Right lobe of liver (tissue), 4 donors: ENCODE data around the gene PIGZ.

Experiments used
- POLR2A ChIP-seq: fragments of 450-650 bp; IDR thresholded peaks from one replicate; pipeline ENCODE4 v1.6.1; 2017; ENCODE audit warnings: antibody characterized with exemption, mild to moderate bottlenecking
- TF ChIP-seq, protein P1 (sequence below), 4 donors: fragments of 200-600 bp in 3 of 4; fragments of 450-650 bp in 1 of 4; IDR thresholded peaks; one replicate each; pipeline versions ENCODE4 v1.5.1 to v1.8.0; 2016 to 2022; ENCODE audit warnings: antibody characterized with exemption in 4 of 4, mild to moderate bottlenecking in 2 of 4
- donor health status: DM: no; HTN: no; CAD: no.
- donor health status: DM: no; HTN: no; CAD: no.
- donor health status: DM: no; HTN: yes; CAD: no.

DNA sequence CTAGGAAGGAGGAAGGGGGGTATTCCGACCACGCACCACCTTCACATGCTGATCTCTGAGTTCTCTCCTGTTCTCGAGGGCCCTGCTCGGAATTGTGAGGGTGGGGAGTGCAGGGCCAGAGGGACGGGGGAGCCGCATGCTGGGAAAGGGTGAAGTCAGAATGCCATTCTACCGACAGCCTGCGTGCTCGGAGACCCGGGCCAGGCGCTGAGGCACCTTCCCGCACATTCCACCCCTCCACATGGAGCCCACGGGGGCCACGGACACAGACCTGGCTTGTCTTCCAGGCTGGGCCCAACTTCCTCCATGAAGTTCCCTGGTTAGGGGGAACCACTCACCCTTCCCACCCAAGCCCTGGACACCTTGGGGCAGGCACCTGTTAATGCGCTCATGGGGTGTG, 28.7 kb upstream of the PIGZ start:
- TF ChIP-seq, protein P1, sequence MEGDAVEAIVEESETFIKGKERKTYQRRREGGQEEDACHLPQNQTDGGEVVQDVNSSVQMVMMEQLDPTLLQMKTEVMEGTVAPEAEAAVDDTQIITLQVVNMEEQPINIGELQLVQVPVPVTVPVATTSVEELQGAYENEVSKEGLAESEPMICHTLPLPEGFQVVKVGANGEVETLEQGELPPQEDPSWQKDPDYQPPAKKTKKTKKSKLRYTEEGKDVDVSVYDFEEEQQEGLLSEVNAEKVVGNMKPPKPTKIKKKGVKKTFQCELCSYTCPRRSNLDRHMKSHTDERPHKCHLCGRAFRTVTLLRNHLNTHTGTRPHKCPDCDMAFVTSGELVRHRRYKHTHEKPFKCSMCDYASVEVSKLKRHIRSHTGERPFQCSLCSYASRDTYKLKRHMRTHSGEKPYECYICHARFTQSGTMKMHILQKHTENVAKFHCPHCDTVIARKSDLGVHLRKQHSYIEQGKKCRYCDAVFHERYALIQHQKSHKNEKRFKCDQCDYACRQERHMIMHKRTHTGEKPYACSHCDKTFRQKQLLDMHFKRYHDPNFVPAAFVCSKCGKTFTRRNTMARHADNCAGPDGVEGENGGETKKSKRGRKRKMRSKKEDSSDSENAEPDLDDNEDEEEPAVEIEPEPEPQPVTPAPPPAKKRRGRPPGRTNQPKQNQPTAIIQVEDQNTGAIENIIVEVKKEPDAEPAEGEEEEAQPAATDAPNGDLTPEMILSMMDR (IDR thresholded peaks at IDR 0.05): no peak
- TF ChIP-seq POLR2A: no peak
